ENCODE measurements around the gene ASPG.

ASPG gene

DNA sequence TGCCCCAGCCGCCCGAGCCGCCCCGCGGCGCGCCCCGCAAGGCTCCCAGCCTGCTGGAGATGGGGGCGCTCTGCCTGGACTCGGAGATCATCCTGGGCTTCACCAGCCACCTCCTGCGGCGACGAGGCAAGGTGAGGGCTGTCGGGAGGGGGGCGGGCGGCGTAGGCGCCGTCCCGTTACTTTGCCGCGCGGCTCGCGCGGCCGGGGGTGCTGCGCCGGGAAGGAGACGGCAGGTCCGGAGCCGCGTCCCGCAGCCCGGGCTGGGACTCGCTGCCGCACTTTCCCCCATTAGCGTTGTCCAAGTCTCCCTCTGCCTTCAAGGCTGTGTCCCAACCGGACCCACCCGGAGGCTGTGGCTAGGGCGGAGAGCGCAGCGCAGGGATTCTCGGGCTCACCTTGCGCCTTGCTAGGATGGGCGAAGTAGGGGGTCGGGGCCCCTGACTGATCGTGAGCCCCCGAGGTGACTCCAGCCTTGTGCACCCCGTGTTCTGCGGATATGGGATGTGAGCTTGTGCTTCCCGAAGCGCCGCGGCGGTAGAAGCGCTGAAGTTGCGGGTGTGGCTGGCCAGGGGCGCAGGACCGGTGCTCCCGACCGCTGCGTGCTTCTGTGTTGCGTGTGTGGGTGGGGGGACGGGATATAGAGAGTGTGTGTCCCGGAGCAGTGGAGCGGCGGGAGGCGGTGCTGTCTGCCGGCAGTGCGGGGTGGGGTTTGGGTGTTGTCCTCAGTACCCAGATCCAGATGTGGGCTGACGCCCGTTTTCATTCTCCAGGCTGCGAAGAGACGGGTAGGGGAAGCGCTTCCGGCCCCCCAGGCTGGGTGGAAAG is 51.2 kb downstream of the ASPG start:
- no peak for DNase-seq (ENCODE audit: low spot score)

DNA sequence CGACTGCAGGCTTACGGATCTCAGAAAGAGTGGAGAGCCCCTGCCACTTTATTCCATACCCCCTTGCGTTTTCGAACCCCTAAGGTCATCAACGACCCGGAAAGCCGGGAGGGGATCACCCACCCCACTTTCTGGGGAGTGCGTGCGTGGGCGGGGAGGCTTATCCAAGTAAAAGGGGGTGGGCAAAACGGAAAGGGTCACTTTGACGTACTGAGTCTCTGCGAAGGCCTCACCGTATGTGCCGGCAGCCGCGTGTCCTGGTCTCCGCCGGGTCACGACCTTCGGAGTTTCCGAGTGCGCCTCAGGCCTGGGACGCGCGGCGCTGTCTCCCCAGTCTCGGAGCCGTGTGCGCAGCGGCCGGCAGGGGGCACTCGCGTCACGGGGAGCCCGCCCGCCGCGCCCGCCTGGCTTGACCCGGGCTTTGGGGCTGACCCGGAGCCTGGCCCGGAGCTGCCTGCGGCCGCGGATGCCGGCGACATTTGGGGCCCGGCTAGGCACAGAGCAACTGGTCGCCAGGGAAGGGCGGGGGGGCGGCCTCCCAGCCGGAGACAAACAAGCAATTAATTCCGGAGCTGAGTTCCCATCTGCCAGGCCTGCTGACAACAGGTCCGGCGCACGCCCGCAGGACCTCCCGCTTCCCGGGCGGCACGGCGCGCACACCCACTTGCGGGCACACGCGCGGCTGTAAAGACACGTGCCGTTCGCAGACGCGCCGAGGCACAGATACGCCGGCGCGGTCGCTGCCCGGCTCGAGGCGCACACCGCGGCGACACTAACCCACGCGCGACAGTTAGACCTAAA is 52.0 kb downstream of the ASPG start:
- peak; percentile 52 for DNase-seq (ENCODE audit: low spot score)

DNA sequence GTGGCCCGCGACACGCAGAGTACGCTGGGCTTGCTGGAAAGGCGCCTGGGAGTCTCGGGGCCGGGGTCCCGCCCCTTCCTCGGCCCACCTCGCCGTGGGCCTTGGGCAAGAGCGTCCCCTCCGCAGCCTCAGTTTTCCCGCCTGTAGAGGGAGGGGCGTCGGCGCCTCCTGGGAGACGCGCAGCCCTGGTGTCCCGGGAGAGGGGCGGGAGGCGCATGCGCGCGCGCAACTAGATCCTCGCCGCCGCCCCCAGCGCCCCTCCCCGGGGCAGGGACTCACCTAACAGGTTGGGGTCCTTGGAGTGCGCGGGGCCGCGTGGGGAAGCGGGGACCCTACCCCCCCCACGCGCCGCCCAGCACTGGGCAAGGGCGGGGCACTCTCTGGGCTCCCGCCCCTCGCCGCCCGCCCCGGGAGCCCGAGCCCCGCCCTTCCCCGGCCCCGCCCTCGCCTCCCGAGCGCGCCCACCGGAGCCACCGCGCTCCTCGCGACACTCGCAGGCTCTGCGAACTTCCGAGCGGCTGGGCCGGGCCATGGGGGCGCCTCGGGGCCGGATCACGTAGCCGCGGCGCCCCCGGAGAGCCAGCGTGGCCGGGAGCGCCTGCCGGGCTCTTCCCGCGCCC is 52.7 kb downstream of the ASPG start, which contains the start of gene KIF26A:
Gene KIF26A (plus strand): TSS at position 490 of the 620 bp plus-strand sequence. CDS start 136 bp downstream, outside the sequence.
- peak; percentile 43 for DNase-seq (ENCODE audit: low spot score)

DNA sequence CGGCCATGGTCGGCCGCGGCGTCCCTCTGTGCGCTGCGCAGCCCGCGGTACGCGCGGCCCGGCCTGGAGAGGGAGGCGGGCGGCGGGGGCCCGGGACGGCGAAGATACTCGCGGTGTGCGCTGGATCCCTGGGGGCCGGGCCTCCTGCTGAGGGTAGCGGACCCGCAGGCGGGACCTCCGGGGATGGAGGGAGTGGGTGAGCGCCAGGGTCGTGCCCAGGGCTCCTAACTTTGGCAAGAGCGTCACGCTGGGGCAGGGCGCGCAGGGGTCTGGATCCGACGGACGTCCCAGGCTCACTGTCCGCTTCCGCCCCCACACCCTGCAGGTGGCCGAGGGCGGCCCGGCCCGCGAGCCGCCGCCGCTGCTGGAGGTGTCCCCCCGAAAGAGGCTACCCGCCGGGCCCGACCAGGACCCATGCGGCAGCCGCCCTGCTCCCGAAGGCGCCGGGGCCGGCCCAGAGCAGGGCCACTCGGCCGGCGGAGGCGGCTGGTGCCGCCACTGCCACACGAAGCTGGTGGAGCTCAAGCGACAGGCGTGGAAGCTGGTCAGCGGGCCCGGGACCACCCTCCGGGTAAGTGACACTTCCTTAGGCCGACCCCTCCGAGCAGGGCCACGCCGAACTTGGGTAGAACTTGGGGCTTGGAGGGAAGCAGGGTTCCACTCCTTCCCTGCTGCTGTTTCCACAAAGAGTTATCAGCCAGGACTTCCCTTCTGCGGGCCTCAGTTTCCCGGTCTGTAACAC is 53.4 kb downstream of the ASPG start:
- no peak for DNase-seq (ENCODE audit: low spot score)

DNA sequence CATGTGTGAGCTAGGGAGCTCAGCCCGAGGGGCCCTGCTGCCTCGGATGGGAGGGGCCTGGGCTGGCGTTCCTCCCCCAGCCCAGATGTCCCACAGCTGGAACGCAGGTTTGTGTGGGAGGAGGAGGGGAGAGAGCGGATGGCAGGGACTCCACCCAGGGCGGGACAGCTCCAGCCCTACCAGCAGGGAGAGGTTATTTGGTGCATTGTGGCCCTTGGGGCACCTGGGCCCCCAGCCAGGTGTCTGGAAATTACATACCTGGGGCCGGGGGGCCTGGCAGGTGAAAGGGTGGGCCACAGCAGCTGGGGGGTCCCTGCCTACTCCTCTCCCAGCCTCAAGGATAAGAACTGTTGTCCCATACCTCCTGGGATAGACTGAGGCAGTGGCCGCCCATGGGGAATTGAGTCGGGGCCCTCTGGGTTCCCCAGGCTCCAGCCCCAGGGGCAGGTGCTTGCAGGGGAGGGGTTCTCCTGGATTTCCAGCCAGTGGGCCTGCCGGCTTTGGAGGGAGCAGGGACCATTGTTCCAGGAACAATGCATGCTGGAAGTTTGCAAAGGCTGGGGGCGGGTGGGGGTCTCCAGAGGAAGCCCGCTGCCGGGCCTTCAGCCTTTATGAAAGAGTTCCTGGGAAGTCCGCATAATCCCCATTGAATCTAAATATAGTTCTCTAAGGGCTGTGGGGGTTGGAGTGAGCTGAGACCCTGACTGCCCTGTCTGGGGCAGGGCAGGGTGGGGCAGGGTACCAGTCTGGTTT is 54.1 kb downstream of the ASPG start:
- DNase-seq (ENCODE audit: low spot score): no peak

DNA sequence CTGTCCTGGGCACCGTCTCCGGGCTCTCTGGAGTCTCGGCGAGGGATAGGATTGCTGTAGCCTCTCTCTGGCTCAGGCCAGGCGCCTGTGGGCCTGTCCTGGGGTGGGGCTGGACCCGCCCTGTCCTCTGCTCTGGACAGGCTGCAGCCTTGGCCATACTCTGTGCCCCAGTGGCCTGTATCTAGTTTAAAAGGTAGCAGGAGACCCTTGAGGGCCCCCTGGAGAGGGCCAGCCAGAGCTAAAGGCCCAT is 54.6 kb downstream of the ASPG start:
- no peak for DNase-seq (ENCODE audit: low spot score)

DNA sequence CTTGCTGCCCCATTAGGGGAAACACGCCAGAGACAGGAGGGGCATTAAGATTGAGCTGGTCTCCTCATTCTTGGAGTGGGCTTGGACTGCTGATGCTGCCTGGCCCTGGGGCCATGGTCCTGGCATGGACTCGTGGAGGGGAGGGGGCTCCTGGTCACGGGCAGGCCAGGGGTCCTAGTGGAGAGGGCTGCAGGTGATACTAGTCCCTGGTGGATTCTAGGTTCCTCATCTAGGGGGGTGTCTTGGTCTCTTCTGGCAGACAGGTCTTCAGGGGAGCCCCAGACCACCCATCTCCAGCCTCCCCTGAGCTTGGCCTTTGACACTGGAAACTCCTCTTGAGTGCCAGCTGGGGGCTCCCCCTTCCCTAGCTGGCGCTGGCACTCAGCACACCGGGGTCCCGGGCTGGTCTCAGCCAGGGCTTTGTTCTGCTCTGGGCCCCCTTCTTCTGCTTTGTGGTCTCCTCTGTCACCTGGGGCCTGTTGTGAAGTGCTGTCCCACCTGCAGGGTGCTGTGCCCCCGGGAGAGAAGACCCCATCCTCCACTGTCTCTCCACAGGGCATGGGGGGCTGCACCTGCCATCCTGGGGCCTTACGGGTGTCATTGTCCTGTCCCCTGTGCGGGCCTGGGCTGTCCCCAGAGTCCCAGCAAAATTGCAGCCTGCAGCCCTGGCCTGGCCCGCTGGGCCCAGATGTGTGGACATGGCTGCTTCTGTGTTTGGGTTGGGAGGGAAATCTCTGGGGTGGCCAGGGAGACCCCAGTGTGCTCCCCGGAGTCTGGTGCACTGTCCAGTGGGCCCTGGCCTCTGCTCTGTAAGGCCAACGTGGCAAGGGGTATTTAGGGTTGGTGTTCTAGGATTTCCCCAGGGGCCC is 55.2 kb downstream of the ASPG start:
- DNase-seq (ENCODE audit: low spot score): no peak

DNA sequence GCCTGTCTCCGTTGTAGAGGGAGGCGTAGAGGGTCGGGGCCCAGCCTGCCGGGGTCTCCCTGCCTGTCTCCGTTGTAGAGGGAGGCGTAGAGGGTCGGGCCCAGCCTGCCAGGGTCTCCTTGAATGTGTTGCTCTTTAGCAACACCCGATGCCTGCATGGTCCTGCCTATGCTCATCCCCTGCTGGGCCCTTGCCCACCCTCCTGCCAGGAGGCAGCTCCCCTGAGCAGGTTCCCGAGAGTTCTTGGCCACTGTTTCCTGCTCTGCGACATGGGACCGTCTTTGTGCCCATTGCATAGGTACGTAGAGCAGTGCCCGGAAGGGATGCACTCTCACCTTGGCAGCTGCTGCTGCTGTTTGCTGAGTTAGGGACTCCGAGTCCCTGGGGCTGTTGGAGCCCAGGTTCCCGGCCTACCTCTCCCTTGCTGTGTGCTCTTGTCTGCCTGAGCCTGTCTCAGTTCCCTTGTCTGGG is 56.2 kb downstream of the ASPG start:
- DNase-seq (ENCODE audit: low spot score): no peak

DNA sequence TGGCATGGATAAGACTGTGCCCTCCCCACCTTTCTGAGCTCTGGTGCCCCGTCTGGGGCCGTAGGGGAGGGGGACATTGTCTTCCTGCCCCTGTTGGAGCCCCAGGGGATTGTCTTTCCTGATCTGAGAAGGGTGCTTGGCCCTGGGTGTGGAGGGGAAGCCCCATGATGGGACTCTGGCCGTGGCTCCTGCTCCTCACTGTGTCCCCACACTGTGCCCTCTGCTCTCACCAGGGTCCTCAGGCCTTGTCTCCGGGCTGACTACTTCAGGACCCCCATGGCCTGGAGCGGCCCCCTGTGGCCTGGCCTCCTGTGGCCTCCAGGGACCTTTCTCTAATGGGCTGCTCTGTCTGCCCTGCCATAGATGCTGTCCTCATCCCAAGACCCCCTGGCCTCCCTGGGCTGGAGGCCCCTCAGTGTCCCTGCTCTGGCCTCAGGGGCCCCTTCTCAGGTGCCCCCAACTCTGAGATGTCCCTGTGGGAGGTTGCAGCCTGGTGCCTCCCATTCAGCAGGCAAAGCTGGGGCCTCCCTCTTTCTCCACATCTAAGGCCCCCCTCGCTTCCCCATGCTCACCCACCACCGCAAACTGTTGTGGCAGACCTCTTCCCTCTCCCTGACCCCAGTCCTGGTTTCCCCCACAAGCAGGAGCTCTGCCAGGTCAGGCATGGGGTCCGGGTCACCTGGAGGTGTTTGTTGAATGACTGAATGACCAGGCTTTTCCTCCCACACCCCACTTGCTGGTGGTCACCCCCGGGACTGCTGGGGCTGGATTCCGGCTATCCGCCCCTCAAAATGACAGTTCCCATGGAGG is 56.8 kb downstream of the ASPG start:
- no peak for DNase-seq (ENCODE audit: low spot score)

DNA sequence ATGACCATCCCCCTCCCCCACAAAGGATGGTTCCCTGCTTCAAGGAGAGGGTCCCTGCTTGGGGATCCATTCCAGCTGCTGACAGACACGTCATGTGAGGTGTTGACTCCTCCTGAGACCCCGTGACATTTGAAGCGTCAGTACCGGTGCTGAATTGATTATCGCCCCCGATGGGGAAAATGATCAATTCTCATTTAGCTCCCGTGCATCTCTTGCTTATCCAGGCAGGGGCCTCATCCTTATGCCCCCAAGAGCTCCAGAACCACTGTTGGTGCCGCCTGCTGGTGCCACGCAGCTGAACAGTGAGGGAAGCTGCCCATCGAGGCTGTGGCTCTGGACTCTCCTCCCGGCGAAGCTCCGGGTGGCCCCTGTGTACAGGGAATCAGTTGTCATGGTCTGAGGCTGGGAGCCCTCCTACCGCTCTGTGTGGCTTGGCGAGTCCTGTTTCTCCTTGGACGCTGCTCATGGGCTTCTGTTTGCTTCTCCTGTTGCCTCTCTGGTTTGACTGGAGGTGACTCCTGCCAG is 57.5 kb downstream of the ASPG start:
- DNase-seq (ENCODE audit: low spot score): no peak

DNA sequence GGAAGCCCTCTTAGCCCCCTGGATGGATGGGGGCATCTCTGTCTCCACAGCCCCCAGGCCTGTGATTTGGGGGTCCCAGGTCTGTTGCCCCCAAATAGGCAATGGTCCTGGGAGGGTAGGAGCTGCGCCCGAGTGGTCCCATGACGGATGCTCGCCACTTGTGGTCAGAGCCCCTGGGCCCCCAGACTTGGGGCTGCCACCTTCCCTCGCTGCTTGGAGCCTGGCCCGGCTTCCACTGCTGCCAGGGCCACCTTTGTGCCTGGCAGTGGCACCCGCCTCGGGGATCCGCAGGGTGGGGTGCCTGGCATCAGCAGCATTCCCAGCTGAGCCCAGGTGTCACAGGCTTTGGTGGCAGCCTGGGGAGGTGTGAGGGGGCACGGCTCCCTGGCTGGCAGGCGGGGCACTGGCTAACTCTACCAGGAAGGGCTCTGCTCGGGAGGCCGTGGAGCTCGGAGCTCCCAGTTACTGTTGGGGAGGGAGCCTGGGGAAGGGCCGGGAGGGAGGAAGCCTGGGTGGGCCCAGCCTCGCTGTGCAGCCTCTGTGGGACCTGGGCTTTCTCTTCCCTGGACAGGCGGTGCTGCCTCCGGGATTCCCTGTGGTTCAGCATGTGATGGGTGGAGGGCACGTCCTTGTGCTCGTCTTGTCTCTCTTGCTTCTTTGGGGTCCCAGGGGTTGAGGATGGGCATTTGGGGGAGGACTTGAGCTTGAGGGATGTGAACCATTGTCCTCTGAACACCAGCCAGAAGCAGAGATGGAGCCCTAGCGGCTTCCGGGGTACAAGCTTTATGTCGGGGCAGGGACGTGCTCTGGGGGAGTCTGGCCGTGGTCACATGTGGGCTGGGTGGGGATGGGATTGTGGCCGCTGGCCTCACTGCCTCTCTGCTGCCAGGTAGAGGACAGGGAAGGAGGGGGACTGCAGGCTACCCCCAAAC is 58.3 kb downstream of the ASPG start:
- DNase-seq (ENCODE audit: low spot score): no peak

DNA sequence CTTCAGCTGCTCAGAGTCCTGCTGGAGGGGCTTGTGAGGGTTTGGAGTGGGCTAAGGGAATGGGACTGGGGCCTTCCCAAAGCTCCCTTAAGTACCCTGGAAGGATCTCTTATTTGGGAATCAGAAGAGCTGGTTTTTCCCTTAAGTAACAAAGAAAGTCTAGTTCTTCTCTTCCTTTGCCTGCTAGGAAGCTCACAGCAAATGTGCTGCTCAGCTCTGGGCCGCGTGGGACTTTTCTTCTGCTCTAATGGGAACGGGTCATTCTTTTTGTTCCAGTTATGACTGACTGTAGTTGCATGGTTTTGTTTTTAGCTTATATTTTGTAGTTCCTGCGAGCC is 58.9 kb downstream of the ASPG start:
- no peak for DNase-seq (ENCODE audit: low spot score)

DNA sequence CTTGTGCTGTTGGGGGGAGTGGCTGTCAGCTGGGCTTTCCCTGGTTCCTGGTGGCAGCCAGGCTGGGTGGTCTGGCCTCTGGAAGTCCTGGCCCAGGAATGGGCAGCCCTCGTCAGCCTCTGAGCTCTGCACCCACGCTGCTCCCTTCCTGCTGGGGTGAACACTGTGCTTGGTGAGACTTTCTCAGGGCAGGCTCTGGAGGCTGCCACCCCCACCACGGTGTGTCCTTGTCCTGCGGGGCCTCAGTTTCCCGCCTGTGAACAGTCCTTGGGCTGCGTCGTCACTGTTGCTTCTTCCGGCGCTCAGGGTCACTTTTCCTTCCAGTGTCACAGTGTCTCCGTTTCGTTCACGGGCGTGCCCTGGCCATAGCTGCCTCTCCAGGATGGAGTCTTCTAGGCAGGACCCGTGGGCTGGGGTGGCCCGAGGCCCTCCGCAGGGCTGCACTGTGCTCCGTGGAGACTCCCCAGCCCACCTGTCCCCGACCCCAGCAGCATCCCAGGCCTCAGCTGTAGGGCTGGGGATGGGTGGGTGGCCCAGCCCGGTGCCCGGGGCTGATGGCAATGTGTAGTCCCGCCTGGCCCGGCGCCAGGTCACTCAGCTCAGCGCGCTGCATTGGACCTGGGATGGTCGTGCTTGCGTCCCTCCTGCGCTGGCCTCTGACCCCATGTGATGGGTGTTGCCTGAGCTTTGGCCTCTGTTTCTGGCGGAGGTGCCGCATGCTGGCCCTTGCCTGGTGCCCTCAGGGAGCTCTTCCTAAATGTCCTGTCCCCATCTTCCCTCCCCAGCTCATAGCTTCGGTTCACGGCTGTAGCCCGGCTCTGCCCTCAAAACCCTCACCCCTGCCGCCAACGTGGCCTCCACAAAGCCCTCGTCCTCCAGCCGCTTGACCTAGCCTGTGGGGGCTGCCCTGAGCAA is 59.7 kb downstream of the ASPG start:
- no peak for DNase-seq (ENCODE audit: low spot score)

DNA sequence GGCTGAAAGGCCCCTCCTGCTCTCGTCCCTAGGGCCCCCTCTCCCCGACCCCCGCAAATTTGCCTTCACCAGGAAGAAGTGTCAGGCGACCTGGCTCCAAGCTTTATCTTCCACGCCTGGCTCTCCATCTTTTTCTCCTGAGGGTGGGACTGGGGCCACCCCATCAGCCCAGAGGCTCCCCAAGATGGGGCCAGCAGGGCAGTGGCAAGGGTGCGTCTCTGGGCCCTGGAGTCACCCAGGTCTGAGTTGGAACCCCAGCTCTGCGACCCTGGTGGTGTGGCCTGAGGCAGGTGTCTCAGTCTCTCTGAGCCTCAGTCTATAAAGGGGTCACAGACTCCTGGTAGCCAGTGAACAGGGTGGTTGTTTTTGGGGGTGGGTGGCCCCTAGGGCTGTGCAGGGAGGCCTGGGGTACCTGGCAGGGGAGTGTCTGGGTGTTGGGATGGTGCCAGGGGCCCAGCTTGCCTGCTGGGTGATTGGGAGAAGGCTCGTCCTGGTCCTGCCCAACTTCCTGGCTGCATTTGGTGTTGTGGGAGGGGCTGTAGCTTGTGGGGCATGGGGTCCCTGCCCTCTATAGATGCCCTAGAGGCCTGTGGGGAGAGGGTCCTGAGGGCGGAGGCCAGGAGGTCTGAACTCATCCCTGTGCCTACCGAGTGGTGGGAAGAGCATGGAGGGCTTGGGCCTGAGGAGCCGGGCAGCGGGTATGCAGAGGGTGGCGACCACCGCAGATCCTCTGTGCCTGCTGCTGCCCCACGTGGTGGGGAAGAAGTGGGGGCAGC is 60.5 kb downstream of the ASPG start:
- DNase-seq (ENCODE audit: low spot score): no peak

DNA sequence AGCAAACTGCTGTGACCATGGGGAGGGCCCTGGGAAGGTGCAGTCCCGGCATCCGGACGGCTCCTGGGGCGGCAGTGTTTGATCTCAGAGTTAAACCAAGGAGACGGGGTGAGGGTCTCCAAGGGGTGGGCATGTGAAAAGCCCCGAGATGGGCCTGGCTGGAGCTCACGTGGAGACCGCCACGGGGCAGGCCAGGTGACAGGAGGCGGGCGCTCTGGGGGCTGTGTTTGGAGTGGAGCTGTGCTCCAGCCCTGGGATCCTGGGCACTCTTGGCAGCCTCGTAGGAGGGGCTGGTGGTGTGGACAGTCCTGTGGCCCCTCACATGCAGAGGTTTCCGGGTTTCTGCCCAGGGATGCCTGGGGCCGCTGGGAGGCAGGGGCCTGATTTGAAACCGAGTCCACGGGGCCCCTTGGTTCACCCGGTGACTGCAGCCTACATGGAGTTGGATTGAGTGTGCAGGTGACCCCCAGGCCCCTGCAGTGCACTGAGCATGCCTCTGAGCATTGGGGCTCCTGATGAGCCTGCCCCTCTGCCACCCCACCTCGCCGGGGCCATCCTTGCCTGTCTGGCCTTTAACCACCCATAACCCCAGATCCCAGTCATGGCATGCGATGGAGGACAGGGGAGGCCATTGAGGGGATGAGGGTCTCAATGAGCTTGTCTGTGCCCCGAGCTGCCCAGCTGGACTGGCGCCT is 61.3 kb downstream of the ASPG start:
- DNase-seq (ENCODE audit: low spot score): no peak

Data from RKO (cell line).